Measurements from ENCODE around the gene ATP2B2. TPM values are rescaled to one million over a fixed set of nuclear protein-coding genes. Genes with fewer than 3 reads are reported as not detected.

ATP2B2 gene
- total RNA-seq, 1 donor from 2014 or later, result 62.8 TPM

DNA sequence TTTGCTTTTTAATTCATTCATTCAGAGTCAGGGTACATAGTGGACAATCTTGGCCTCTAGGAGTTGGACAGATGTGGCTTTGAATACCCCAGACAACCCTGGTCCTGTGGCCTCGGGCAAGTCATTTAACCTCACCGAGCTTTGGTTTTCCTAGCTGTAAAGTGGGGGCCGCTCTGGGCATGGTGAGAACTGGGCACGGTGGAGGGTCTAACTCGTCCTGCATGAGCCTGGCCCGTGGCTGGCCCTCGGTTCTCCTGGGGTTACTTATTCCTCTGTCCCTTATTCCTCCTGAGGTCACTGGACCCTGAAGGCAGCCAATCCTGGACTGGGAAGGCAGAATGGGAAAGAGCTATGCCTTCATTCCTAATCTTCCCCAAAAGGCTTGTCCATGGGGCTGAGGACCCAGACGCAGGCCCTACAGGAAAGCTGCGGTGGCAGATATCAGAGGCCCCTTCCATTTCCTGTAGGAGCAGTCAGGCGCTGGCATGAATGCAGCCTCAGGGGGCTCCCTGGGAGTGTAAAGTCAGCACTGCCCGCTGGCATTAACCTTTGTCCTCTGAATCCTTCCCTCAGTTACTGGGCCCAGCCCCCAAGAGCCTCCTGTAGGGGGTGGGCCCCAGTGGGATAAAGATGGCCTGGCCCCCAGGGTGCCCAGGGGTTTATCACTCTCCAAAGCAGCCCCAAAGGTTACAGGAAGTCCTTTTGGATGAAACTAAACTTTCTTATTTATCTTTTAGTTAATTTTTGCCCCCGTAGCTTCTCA, 166.6 kb downstream of the ATP2B2 start:
- FAIRE-seq (no peak), DNase-seq (ENCODE audit: low spot score in 2 of 2) (no peak)

DNA sequence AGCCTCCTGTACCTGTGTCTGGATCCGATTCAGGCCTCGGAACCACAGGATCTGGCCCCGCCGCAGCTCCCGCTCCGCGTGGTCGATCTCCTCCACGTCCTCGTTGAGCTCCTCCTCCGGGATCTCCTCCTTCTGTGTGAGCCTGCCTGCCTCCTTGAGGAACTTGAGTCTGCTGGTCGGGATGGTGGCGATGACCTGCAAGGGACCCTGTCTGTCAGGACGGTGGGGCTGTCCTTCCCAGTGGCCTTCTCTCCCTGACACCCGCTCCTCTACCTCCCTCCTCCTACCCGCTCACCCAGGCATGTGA, 167.3 kb downstream of the ATP2B2 start:
- FAIRE-seq (no peak), DNase-seq (ENCODE audit: low spot score in 2 of 2) (no peak)

DNA sequence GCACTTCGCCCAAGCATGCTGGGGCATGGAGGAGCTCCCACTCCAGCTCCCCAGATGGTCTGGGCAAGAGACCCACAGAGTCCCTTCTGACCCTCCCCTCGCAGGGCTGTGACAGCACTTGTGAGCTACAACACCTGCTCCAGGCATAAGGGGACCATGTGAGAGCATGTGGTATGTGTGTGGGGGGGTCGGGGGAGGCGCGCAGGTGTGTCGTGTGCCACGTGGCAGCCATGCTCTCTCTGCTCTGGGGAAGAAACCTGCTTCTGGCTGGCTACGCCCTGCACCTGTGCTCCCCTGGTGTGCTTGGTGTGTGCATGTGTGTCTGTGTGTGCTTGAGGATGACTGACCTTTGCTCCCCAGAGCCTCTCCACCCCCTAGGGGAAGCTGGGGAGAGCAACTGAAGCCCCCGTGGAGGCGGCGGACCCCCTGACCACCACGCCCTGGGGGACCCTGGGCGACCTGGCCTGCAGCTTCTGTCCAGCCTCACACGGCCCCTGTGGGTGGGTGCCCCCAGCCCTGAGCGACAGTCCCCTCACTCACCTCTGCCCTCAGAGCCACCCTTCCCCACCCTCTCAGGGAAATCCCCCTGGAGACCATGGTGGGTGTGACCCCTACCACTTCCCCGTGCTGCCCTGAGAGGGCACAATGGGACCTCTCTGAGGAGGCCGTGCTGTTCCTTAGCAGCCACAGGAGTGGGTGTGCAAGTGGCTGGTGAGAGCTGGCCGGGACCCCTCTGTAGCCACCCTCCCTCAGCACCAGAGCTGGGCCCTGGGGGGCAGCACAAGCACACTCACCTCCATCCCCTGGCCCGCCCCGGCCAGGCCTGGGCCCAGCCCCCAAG, 167.8 kb downstream of the ATP2B2 start:
- no peak for FAIRE-seq
- no peak for DNase-seq (ENCODE audit: low spot score in 2 of 2)

DNA sequence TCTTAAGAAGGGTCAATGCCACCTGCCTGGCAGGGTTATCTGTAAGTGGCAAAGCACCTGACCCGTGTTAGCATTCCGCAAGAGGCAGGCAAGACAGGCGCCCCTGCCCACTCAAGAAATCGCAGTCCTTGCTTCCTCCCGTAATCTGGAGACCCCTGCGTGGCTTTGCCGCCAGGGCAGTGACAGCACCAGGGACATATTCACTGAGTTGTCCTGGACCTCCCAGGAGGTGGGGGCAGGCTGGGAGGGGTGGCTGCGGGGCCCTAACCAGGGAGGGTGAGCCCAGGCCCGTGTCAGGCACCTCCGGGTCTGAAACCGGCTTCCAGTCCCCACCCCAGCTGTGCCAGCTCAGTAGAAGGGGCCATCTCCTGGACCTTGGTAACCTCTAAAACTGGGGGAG, 168.6 kb downstream of the ATP2B2 start:
- no peak for DNase-seq (ENCODE audit: low spot score in 2 of 2)
- FAIRE-seq, result no peak

DNA sequence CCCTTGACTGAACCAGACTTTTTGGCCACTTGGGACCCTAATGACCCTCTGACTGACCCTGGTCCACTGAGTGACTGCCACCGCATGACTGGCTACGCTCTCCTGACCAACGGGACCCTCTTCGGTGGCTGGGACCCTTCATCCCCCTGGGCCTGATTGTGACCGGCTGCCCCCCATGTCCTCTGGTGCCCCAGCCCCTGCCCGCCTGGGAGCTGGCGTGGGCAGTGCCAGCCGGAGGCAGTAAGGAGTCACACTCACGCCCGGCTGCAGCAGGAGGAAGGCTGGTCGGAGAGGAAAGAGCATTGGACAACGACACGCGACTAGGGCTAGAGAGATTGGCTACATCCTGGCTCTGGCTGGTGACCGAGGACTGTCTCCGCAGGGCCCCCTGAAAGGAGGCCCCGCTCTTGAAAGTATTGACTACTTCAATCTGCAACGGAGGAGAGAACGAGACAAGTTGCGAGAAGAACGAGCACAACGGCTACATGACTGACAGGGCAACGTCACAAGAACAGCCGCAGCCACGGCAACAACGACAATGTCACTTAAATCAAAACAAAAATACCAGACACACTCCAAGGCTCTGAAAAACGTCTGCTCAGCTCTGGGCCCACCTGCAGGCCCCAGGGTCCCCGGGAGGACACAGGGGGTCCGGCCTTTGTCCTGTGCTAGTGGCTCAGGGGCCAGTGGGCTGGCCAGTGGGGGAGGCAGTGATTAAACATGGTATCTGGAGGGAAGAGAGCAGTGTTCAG, 169.3 kb downstream of the ATP2B2 start:
- DNase-seq (ENCODE audit: low spot score in 2 of 2), result no peak
- no peak for FAIRE-seq

DNA sequence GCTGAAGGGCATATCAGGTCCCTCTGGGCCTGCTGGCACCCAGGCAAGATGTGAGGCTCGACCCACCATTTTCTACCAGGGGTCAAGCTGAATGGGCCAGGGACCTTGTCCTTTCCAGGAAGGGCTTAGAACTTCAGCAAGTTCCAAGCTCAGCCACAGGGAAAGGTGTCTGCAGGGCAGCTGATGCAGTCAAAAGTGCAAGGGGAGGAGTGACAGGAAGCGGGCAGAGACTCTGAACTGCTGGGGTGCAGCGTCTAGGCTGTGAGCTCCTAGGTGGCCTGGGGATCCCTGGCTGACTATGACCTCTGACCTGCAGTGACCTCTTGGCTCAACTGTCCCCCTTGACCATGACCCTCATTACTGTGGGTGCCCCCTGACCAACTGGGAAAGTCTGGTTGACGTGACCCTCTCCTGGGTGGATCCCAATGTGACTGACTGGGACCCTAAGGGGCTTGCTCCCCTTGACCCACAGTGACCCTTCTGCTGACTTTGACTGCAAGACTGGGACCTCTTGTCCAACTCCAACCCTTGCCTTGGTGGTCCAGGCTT, 170.1 kb downstream of the ATP2B2 start:
- DNase-seq (ENCODE audit: low spot score in 2 of 2), result no peak
- FAIRE-seq, result no peak

DNA sequence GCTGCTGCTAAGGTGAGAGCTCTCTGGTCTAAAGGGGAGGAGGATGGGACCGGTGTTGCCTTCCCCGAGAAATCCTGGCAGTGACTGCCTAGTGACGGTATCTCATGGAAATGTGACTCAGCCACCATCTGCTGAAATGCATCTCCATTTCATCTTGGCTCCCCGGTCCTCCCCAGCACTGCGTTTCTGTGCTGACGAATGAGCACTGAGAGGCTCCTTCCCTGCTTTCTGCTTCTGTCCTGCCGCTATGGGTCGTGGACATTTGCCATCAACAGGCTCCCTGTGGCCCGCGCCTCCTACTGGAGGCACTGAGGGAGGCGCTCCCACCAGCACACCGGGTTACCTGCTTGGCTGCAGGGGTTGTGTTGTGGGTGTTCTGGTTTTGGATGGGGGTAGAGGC, 170.9 kb downstream of the ATP2B2 start:
- DNase-seq (ENCODE audit: low spot score in 2 of 2) (peak in 1 of 2 donors; percentile 50), FAIRE-seq (no peak)

DNA sequence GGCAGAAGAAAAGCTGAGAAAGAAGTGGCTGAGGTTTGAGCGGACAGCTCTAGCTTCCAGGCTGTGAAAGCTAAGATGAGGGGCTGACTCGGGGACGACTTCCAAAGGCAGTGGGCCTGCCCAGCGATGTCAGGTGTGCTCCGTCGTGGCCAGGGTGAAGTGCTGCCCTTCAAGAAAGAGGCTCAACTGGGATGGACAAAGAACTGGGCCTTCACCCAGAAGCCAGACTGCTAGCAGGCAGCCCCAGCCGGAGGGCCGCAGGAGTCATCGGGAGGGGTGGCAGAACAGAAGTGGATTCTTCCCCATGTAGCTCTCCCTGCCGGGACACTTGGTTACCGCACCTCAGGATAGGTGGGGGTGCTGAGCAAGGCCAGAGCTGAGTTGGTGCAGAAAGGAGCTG, 171.3 kb downstream of the ATP2B2 start:
- DNase-seq (ENCODE audit: low spot score in 2 of 2) (no peak), FAIRE-seq (no peak)

DNA sequence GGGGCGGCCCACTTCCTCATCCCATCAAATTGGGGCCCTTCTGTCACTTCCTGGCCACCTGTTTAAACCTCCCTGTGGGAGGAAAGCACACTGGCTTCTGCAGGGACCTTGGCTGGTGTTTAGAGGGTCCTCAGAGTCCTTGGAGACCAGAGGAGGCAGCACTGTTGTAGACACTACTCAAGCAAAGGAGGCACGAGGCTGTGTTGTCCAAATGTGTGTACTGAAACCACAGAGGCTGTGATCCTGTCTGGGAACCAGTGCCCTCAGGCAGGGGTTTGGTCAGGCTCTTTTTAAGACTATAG, 172.1 kb downstream of the ATP2B2 start:
- FAIRE-seq (no peak), DNase-seq (ENCODE audit: low spot score in 2 of 2) (no peak)

DNA sequence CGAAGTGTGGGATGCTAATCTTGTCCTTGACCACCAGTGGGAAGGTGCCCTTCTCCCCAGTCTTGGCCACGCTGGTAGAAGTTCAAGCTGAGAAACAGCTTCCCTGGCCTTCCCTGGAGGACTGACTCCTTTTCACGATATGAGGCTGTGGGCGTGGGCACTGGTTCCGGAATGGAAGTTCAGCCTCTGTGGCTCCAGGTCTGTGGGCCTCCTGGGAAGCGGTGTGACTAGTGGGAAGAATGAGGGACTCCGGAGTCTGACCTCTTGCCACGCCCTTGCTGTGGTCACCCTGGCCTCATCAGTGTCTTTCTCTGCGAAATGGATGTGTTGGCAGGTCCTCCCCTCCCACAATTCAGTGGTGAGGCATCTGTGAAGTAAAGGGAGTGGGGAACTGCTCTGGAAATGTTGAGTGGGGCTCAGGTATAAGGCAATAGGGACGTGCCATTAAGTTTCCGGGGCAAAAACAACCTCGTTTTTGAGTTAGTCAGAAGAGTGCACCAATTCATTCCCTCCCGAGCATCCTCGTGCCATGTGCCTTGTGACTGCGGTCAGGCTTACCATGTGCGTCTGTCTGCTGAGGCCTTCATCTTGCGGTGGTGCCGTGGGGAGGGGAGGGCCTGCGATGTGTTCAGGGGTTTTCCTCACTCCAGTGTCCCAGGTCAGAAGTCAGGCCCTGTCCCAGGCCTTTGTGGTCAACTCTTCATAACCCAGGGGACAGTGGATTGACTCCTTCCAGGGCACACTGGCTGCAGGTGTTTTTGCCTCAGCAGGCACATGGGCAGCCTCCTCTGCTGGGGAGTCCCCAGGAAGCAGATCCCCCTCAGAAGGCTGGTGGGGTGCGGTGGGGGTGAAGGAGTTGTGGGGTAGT, 172.7 kb downstream of the ATP2B2 start:
- FAIRE-seq, result no peak

DNA sequence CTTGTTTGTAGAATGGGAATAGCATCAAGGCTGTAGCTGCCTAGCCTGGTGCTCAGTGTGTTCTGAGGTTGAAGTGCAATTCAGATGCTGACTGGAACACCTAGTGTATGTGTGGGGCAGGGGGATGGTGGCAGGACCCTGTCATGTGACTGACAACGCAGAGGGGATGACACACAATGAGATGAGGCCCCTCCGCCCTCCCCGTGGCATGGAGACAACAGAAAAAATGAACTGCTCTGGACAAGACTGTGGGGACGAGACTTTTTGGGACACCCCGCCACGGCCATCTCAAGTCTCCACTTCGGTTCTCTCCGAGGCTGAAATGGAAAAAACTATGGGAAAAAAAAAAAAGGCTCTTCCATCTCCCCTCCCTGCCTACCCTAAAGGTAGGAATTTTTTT, 174.1 kb downstream of the ATP2B2 start:
- FAIRE-seq (no peak), DNase-seq (ENCODE audit: low spot score in 2 of 2) (no peak)

More for the DNA sequence above, 172.7 kb downstream of the ATP2B2 start:
- no peak for DNase-seq (ENCODE audit: low spot score in 2 of 2)

DNA sequence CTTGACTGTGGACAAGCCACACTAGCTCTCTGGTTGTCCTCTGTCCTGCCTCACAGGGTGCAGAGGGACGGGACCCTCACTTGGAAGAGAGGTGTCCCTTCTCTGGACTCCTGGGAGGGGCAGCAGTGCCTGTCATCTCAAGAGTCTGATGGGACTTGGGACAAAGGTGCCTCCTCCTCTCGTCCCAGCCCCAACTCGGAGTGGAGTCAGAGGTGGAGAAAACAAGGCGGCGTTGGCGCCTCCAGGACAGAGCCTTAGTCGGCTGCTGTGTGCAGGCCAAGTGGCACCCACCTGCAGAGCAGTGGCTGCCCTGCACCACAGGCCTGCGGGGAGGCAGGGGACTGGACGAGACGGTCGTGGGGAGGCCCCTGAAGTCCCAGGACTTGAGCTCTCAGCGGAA, 175.1 kb downstream of the ATP2B2 start:
- no peak for DNase-seq (ENCODE audit: low spot score in 2 of 2)

DNA sequence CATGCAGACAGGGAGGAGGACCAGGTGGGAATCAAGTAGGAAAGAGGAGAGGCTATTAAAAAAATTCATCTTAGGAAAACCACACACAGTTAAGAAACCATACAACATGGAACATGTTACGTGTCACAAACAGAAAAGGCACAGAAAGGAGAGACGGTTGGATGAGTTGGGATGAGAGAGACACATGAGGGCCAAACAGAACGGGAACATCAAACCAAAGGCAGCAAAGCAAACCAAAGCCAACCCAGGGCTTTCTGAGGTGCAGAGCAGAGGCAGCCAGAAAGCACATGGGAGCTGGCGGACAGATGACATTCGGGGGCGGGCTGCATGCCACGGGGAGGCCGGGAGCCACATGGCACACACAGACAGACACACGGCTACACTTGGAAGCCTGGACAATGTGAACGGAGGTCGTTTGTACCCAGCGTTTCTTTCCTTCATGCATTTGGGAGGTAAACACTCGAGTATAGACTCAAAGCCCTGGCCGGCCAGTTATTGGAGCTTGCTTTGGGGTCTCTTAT, 175.8 kb downstream of the ATP2B2 start:
- FAIRE-seq (no peak), DNase-seq (ENCODE audit: low spot score in 2 of 2) (no peak)

More for the DNA sequence above, 175.1 kb downstream of the ATP2B2 start:
- no peak for FAIRE-seq

DNA sequence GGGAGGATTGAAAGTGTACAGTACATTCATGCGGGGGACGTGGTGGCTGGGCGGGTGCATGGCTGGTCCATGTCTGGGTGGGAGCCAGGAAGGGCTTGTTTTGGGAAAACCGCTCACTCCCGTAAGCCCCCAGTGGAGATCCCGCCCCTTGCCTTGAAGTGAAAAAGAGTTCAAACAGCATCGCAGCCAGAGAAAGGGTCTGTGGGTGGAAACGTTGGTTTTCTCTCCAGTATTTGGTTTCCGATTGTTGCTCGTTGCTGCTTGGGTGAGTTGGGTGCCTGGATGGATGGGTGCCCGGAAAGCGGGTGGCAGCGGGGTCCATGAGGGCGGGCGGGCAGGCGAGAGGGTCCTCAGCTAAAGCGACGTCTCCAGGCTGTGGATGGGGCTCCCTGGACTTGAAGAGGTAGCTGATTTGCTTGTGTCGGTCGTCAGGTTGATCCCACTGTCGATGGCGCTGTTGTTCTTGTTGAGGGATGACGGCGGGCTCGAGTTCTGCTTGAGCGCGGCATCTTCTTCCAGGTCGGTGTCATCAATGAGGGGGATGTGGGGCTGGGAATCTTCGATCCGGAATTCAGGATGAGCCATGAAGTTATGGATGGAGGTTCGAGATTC, 176.8 kb downstream of the ATP2B2 start:
- no peak for FAIRE-seq
- DNase-seq (ENCODE audit: low spot score in 2 of 2), result no peak

DNA sequence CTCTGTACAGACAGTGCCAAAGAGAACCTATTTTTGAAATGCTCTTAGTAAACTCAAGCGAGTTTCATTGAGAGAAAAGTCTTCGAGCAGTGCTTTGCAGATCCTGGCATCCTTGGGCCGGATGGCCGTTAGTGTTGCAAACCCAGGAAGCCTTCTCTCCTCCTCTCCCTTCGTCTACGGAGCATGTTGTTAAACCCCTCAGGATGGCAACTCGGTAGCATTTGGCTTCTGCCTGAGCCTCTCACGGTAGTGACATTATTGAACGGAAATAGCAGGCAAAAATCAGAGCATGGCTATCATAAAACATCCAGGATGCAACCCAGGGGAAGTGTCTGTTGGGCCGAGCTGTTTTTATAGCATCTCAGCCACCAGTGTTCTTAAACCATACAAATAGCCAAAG, 177.8 kb downstream of the ATP2B2 start:
- FAIRE-seq (no peak), DNase-seq (ENCODE audit: low spot score in 2 of 2) (no peak)

DNA sequence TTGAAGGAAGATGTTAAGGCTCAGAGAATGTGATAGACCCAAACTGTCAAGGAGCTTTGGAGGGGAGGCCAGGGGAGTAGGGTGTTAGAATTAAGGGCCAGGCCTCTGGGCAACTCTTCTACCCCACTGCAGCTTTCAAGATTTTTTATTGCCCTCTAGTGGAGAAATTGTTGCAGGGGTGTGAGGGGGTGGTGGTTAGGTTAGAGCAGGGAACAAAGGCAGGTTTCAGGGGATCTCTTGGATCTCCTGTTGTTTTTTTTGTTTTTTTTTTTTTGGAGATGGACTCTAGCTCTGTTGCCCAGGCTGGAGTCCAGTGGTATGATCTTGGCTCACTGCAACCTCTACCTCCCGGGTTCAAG, 183.1 kb downstream of the ATP2B2 start:
- DNase-seq (ENCODE audit: low spot score in 2 of 2) (no peak), FAIRE-seq (no peak)

DNA sequence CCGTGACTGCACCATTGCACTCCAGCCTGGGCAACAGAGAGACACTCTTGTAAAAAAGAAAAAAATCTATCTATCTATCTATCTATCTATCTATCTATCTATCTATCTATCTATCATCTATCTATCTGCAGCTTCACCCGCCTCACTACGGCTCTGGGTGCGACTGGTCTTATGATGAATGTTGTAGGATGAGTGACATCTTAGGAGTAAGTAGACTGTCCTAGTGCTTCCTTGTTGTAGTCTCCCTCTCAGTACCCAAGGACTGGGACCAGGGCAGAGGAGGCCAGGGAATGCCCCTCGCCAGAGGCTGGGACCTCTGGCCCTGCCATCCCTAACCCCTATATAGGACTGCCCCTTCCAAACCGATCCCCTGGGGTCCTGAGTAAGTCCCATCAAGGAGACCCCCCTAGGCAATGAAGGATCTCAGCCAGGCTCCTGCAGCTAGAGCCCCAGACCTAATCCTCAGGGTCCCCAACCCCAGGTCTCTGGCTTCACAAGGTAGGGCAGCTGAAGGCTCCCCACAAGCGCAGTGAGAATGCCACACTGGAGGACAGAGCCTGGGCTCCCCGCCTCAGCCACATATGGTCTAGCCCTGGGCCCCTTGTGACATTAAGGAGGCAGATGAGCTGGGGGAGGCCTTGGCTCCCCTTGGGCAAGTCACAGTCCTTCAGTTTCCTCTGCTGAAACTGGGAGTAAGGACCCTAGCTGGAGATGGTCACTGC, 183.6 kb downstream of the ATP2B2 start:
- FAIRE-seq (no peak), DNase-seq (ENCODE audit: low spot score in 2 of 2) (no peak)

DNA sequence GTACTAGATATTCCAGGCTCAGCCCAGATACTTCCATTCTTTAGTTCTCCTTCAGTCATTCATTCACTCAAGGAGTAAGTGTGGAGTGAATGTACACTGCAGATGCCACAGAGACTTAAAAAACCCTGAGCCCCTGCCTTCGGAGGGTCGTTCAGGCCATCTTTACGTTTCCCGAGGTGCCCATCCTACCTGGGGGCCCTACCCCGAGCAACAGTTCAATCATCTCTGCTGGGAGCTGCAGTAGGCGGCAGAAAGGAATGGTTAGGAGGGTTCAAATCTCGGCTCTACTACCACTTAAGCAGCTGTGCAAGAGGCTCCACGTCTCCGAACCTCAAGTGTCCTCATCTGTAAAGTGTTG, 185.1 kb downstream of the ATP2B2 start:
- FAIRE-seq, result no peak
- DNase-seq (ENCODE audit: low spot score in 2 of 2), result no peak

DNA sequence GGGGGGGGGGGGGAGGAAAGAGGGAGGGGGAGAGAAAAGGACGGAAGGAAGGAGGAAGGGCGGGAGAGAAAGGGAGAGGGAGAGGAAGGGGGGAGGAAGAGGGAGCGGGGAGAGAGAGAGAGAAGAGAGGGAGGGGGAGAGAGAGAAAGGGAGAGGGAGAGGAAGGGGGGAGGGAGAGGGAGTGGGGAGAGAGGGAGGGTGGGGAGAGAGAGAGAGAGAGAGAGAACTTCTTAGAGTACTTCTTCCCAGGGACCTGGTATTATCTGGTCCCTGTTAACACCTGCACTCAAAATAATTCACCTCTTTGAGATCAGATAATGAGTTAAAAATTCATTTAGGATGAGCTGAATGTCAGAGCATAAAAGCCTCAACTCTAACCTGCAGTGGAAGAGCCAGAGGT, 185.6 kb downstream of the ATP2B2 start:
- DNase-seq (ENCODE audit: low spot score in 2 of 2) (no peak), FAIRE-seq (no peak)
